Liver (tissue), 3 donors: ENCODE measurements around the gene TRMT11.

Source experiments
- ATF3 ChIP-seq: IDR thresholded peaks from 2 replicates; pipeline ENCODE4 v1.6.1; 2016; ENCODE audit warnings: antibody characterized with exemption
- CTCF ChIP-seq: fragments of 150-350 bp; IDR thresholded peaks from 2 replicates; pipeline ENCODE4 v1.5.1; 2017; ENCODE audit warnings: improper control_type of control experiment, low read depth, low read length; ENCODE audit not compliant: missing input control
- GABPA ChIP-seq, 2 donors: IDR thresholded peaks in 1 of 2; conservative IDR thresholded peaks in 1 of 2; 2 replicates each; pipeline ENCODE4 v1.6.1; 2016; ENCODE audit warnings: antibody characterized with exemption in 2 of 2, mild to moderate bottlenecking in 1 of 2, moderate library complexity in 1 of 2
- MAX ChIP-seq: IDR thresholded peaks from 2 replicates; pipeline ENCODE4 v1.6.1; 2016; ENCODE audit warnings: antibody characterized with exemption
- NR2F2 ChIP-seq: IDR thresholded peaks from 2 replicates; pipeline ENCODE4 v1.6.1; 2016; ENCODE audit warnings: antibody characterized with exemption
- RAD21 ChIP-seq, 2 donors: IDR thresholded peaks; 2 replicates each; pipeline ENCODE4 v1.6.1; 2016; ENCODE audit warnings: antibody characterized with exemption in 2 of 2, mild to moderate bottlenecking in 2 of 2
- SP1 ChIP-seq: IDR thresholded peaks from 2 replicates; pipeline ENCODE4 v1.6.1; 2018; ENCODE audit warnings: antibody characterized with exemption, mild to moderate bottlenecking
- TAF1 ChIP-seq: conservative IDR thresholded peaks from 2 replicates; pipeline ENCODE4 v1.6.1; 2016; ENCODE audit warnings: antibody characterized with exemption, mild to moderate bottlenecking
- YY1 ChIP-seq: IDR thresholded peaks from 2 replicates; pipeline ENCODE4 v1.6.1; 2016; ENCODE audit warnings: antibody characterized with exemption, mild to moderate bottlenecking
- donor health status: healthy.
- donor health status: healthy.

- no peak for TF ChIP-seq CTCF
- TF ChIP-seq NR2F2 = no peak
- TF ChIP-seq YY1 = no peak
- TF ChIP-seq SP1 = no peak
- no peak for TF ChIP-seq GABPA (IDR thresholded peaks at IDR 0.05 in 1 of 2, conservative IDR thresholded peaks at IDR 0.05 in 1 of 2)
- TF ChIP-seq TAF1 = no peak
- no peak for TF ChIP-seq MAX
- TF ChIP-seq RAD21 (IDR thresholded peaks at IDR 0.05) = no peak
- no peak for TF ChIP-seq ATF3
Observed at GRCh38 chr6:126054802-126055201, 68.5 kb downstream of the TRMT11 start.
